ENCODE data around the gene SASH3.

The SASH3 gene

DNA sequence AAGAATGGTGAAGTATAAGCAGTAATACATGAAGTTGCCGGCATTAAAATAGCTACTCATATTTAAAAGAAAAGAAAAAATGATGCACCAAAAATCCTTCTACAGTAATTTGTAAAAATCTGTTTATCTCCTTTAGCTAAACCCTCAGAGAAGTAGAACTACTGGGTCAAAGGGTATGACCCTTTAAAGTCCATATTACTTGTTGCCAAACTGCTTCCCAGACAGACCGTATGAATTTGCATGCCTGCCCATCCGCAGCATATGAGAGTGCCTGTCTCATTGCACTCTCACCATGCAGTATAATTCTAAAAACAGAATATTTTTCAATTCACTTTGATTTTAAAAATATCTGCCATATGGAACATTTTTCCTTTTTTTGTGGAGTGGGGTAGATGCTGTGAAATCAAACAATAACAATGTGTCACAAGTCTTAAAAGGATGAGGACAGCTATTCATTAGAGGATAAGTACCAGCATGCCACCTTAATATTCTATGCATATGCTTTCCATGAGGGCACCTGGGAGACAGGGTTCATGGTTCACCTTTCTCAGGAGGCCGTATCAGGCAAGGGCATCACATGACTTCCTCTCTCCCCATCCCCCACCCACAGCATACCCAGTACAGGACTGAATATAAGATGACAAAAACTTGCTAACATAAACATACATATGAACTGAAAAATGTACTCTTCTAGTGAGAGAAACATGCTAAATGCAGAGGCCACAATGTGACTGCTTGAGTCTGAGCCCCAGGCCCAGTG, 46.2 kb downstream of the SASH3 start:
- no peak for TF ChIP-seq GATA1 (IDR thresholded peaks at IDR 0.05; ENCODE audit: low read depth, low read length)
- TF ChIP-seq POLR2A (IDR thresholded peaks at IDR 0.05; ENCODE audit: low read length): no peak
- DNase-seq: no peak

DNA sequence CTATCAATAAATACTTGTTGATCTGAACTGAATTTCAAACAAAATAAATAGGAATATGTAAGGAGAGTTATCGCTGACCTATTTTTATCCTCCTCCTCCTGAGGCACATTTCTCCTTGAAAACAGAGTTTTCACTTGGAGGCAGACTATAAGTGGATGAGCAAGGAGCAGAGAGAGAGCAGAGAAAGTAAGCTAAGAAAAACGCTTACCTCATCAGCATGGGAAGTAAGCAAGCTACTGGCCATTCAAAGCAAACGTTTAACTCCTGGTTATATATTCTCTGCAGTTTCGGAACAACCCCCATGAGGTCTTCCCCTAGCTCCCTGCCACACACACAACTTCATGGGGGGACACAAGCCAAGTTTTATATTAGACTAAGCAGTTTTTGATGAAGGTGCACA, 50.7 kb downstream of the SASH3 start:
- TF ChIP-seq POLR2A (IDR thresholded peaks at IDR 0.05; ENCODE audit: low read length) (no peak), GATA1 (IDR thresholded peaks at IDR 0.05; ENCODE audit: low read depth, low read length) (no peak)
- DNase-seq: no peak

DNA sequence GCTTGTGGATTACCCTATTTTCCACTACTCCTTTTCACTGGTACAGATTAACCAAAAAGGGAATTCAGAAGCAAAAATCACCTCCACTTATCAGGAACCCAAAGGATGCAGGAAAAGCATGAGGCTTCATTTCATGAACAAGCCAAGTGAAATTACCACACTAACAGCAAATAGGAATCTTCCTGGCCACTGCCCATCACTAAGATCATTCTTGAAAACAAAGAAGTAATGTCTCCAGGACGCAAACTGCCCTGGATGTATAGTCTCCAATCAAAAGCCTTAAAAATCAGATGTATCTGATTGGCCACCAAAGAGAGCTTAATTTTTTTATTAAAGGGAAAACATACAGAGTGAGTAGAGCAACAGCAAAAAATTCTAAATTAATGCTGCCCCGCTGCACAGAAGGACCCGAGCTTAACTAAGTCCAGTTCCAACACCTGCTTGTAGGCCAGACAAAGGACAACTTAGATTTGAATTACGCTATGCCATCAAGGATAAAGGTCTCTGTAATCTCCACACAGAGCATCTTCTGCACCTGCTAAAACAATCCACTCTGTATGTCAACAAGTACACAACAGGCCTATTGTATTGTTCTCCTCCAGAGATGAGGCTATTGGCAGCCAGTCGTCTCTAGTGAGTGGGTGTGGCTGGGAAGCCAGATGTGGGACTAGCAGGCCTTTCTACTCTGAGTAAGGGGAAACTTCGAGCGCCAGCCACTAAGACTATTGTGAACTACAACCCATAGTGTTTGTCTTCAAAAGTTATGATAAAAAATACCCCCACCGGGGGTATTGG, 51.5 kb downstream of the SASH3 start:
- TF ChIP-seq POLR2A (IDR thresholded peaks at IDR 0.05; ENCODE audit: low read length) (no peak), GATA1 (IDR thresholded peaks at IDR 0.05; ENCODE audit: low read depth, low read length) (no peak)
- no peak for DNase-seq

DNA sequence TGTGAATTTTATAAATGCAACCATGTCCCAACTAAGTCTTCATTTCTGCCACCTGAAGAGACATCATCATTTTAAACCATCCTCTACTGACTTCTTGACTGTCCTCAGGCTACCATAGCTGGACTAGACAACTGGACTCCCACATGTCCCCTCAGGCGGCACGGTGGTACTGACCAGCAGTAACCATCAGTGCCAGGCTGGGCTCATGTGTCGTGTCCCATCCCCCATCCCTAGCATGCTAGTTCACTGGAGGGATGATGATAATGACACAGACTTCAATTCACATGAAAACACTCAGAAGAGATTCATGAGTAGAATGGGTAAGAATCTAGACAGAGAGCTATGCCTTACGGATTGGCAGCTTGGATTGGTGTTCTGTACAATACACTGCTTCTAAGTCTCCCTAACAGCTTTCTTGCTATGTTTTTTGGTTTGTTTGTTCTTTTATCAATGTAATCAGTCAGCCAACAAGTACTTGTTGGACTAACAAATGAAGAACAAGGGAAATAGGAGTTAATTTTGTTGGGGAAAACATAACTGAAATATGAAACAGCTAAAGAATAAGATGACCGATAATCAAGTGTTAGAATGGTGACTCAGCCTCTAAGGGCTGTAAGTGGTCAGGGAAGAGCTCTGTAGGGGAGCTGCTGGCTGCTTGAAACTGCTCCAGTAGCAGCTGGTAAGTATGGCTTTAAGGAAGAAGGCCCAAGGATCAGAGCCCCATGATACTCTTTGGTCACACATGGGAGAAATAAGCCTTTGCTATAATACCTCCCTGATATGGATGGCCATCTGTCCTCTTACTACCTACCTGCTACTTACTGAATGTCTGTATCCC, 53.6 kb downstream of the SASH3 start:
- DNase-seq: no peak
- TF ChIP-seq GATA1 (IDR thresholded peaks at IDR 0.05; ENCODE audit: low read depth, low read length) (no peak), POLR2A (IDR thresholded peaks at IDR 0.05; ENCODE audit: low read length) (no peak)

DNA sequence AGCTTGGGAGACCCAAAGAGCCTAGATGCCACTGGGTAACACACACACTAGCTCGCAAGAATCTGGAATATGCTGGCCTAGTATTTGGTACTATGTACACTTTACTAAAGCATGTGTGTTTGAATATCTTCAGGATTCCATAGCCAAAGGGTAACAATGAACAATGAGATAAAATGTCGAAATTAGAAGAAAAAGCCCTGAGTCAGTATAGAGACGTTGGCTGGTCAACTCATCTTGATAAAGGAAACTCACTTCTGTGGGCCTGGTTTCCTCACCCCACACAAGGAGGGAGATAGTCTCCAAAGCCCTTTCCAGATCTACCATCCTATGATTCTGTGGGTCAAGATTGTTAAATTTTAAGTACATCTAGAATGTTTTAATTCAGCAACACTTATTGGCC, 57.1 kb downstream of the SASH3 start:
- peak; percentile 1 to 3 for DNase-seq
- TF ChIP-seq POLR2A (IDR thresholded peaks at IDR 0.05; ENCODE audit: low read length) (no peak), GATA1 (IDR thresholded peaks at IDR 0.05; ENCODE audit: low read depth, low read length) (no peak)

DNA sequence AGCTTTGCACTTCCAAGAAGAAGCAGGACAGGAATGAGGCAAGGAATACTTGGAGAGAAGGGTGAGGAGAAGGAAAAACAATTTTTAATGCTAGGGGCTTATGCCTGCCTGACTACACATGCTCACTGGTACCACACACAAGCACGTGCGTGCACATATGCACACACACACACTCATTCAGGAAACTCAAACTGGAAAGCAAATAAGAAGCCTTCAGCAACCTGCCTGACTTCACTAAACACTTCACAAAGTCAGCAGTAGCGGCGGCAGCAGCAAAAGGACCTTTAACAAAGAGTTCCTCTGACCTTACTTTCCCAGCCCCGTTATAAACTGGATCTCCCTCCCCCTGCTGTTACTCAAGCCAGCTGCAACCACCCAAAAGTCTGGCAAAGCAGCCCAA, 60.6 kb downstream of the SASH3 start:
- no peak for DNase-seq
- TF ChIP-seq GATA1 (IDR thresholded peaks at IDR 0.05; ENCODE audit: low read depth, low read length): no peak
- no peak for TF ChIP-seq POLR2A (IDR thresholded peaks at IDR 0.05; ENCODE audit: low read length)

DNA sequence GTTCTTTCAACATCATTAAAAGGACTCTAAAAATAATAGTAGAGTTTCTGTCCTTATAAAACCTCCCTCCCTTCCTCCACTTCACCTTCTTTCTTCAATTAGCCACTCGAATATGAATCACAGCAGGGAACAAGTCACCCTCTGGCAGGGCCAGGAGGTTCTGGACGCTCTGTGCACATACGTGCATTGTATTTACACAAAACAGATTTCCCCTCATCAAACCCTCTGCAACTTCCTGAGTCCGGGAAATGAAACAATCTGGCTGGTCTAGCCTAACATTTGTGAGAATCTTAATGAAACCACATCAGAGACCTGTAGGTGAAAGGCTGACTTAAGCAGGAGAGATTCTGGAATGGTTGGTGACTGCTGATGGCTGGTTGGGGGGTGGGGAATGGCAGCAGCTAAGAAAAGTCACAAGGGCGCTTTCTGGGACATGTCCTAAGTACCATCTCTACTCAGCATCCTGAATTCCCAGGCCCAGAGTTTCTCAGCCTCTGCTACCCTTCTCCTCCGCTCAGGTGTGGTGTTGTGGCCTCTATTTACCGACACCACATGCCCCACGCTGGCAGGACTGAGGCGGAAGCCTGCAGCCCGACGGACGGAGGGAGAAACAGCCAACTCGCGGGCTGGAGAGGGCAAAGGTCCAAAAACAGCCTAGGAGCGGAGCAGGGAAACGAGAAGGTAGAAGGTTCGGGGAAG, 62.9 kb downstream of the SASH3 start:
- DNase-seq: peak in 1 of 2 experiments; percentile 21
- TF ChIP-seq POLR2A (IDR thresholded peaks at IDR 0.05; ENCODE audit: low read length) (no peak), GATA1 (IDR thresholded peaks at IDR 0.05; ENCODE audit: low read depth, low read length) (no peak)

DNA sequence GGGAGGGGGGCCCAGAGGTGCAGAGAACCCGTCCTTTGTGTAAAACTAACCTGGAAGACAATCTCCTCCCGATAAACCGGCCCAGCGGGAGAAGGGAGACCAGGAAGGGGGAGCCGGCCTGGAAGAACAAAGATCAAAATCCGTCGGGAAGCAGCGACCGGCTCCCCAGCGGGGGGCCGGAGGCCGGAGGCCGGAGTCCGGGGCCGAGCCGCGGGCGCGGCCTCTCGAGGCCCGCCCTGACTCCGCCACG, 63.4 kb downstream of the SASH3 start:
- TF ChIP-seq POLR2A (IDR thresholded peaks at IDR 0.05; ENCODE audit: low read length) (no peak), GATA1 (IDR thresholded peaks at IDR 0.05; ENCODE audit: low read depth, low read length) (no peak)
- no peak for DNase-seq

DNA sequence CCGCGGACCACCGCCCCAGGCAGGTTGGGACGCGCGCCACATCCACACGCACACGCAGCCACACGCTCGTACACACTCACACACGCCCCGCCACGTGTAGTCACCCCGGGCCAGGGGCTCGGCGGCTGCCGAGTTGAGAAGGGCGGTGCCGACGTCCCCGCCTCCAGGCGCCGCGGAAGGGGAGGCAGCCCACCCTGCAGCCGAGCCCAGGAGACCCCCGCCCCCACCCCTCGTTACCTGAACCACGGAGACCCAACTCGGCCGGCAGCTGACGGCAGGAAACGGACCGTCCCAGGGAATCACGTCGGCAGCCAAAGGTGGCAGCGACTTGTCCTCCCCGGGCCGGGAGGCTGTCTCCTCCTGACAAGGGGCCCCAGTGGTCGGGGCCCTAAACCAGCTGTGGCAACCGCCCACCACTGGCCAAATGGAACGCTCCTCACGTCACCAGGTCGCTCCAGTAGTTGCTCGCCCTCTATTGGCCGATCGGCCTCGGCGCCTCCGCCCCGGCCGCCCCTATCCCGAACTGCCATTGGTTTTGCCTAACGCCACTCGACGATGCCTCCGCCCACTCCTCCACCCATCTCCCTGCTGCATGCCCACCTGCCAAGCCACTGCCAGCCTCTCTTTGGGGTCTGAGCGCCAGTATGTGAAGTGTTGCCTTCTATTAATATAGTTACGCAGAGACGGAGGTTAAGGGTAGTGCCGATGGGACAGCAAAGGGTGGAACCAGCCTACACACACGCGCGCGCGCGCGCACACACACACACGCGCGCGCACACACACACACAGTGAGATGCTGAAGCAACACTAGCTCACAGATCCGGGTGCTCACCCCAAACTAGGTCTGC, 63.9 kb downstream of the SASH3 start, which contains the start of gene ZDHHC9:
ZDHHC9 (minus strand) TSS at position 428 of the 848 bp plus-strand sequence. CDS start 1,941 bp downstream, outside the sequence.
- TF ChIP-seq GATA1 (IDR thresholded peaks at IDR 0.05; ENCODE audit: low read depth, low read length): no peak
- TF ChIP-seq POLR2A (IDR thresholded peaks at IDR 0.05; ENCODE audit: low read length): peak; percentile 52
- peak; percentile 90 to 92 for DNase-seq
